Effector memory CD4-positive, alpha-beta T cell (primary cell): ENCODE results near the gene CD68.
"Not testable (repeated sequence)": the region's sequence is repeated elsewhere in the genome, so short reads cannot be mapped to it uniquely, and the experiment has no call there.

Source experiments
- DNase-seq, 3 donors: peaks; one replicate each; pipeline ENCODE4 v3.0.0-alpha.2; 2020
- H3K27ac ChIP-seq: 2 replicates; pipeline ENCODE4 v1.7.0; 2013; ENCODE audit warnings: mild to moderate bottlenecking, low read length, moderate library complexity; ENCODE audit not compliant: insufficient read depth, poor library complexity, severe bottlenecking
- H3K27me3 ChIP-seq: replicated peaks from 2 replicates; pipeline ENCODE4 v1.7.0; 2013; ENCODE audit warnings: mild to moderate bottlenecking, low read length; ENCODE audit not compliant: insufficient read depth, control insufficient read depth, poor library complexity, severe bottlenecking
- H3K36me3 ChIP-seq: 2 replicates; pipeline ENCODE4 v1.7.0; 2013; ENCODE audit warnings: mild to moderate bottlenecking, low read length, moderate library complexity; ENCODE audit not compliant: control insufficient read depth, insufficient read depth
- H3K4me1 ChIP-seq: 2 replicates; pipeline ENCODE4 v1.7.0; 2013; ENCODE audit warnings: low read length, mild to moderate bottlenecking; ENCODE audit not compliant: control insufficient read depth, insufficient read depth, poor library complexity, severe bottlenecking
- H3K4me3 ChIP-seq: 2 replicates; pipeline ENCODE4 v1.7.0; 2013; ENCODE audit warnings: low read length, low read depth, mild to moderate bottlenecking; ENCODE audit not compliant: insufficient read depth, poor library complexity, severe bottlenecking
- H3K9me3 ChIP-seq: 2 replicates; pipeline ENCODE4 v1.7.0; 2013; ENCODE audit warnings: mild to moderate bottlenecking, low read length, moderate library complexity; ENCODE audit not compliant: control insufficient read depth

The CD68 gene

GRCh38 chr17:7613769-7614424, 34.5 kb downstream of the CD68 start:
- Histone ChIP-seq H3K27me3 (no peaks in the 10 kb centered on the region), H3K9me3 (no peaks in the 10 kb centered on the region), H3K36me3 (peaks cover 4% of the 10 kb centered on the region), H3K4me3 (peak overlapping the region; percentile 71), H3K4me1 (peaks cover 17% of the 10 kb centered on the region), H3K27ac (peak overlapping the region; percentile 75)
- DNase-seq, result no peak

GRCh38 chr17:7614425-7615264, 35.2 kb downstream of the CD68 start, which contains the start of gene FXR2:
Gene FXR2, minus strand, starts transcription at chr17:7614897. Its CDS starts 365 bp downstream, at chr17:7614532.
- H3K27me3 ChIP-seq, result no peaks in the 10 kb centered on the region
- peak within 1 kb of the TSS; percentile 71 for H3K4me3 ChIP-seq
- peak; percentile 97 to 99 (median 98) for DNase-seq
- H3K36me3 ChIP-seq, result peaks cover 4% of the 10 kb centered on the region
- H3K27ac ChIP-seq, result peak within 1 kb of the TSS; percentile 75
- H3K9me3 ChIP-seq, result no peaks in the 10 kb centered on the region
- peaks cover 17% of the 10 kb centered on the region for H3K4me1 ChIP-seq

GRCh38 chr17:7615265-7615747, 35.9 kb downstream of the CD68 start:
- H3K4me1 ChIP-seq, result peaks cover 17% of the 10 kb centered on the region
- H3K36me3 ChIP-seq, result peaks cover 4% of the 10 kb centered on the region
- H3K4me3 ChIP-seq, result peak overlapping the region; percentile 70
- H3K27ac ChIP-seq, result peak overlapping the region; percentile 69
- no peaks in the 10 kb centered on the region for H3K27me3 ChIP-seq
- no peak for DNase-seq
- no peaks in the 10 kb centered on the region for H3K9me3 ChIP-seq

- H3K36me3 ChIP-seq, result no peaks in the 10 kb centered on the region
- H3K4me1 ChIP-seq, result peaks cover 7% of the 10 kb centered on the region
- no peaks in the 10 kb centered on the region for H3K27me3 ChIP-seq
- no peak overlapping the region for H3K27ac ChIP-seq
- no peak overlapping the region for H3K4me3 ChIP-seq
- H3K9me3 ChIP-seq, result no peaks in the 10 kb centered on the region
- no peak for DNase-seq
Measured at GRCh38 chr17:7618608-7619007, 39.2 kb downstream of the CD68 start.

GRCh38 chr17:7620835-7621234, 41.4 kb downstream of the CD68 start:
- Histone ChIP-seq H3K4me1 (no peaks in the 10 kb centered on the region), H3K27ac (no peak overlapping the region), H3K9me3 (no peaks in the 10 kb centered on the region), H3K4me3 (no peak overlapping the region), H3K27me3 (no peaks in the 10 kb centered on the region), H3K36me3 (no peaks in the 10 kb centered on the region)
- no peak for DNase-seq

GRCh38 chr17:7623661-7624060, 44.2 kb downstream of the CD68 start:
- peaks cover 11% of the 10 kb centered on the region for H3K4me1 ChIP-seq
- no peaks in the 10 kb centered on the region for H3K27me3 ChIP-seq
- no peak overlapping the region for H3K4me3 ChIP-seq
- H3K36me3 ChIP-seq, result no peaks in the 10 kb centered on the region
- DNase-seq, result no peak
- H3K9me3 ChIP-seq, result no peaks in the 10 kb centered on the region
- no peak overlapping the region for H3K27ac ChIP-seq

GRCh38 chr17:7625749-7626148, 46.3 kb downstream of the CD68 start:
- not testable (repeated sequence) for DNase-seq, H3K4me3 ChIP-seq, H3K27me3 ChIP-seq, H3K9me3 ChIP-seq, H3K36me3 ChIP-seq, H3K27ac ChIP-seq
- peaks cover 11% of the 10 kb centered on the region for H3K4me1 ChIP-seq

GRCh38 chr17:7626307-7626706, 46.9 kb downstream of the CD68 start:
- no peak overlapping the region for H3K4me3 ChIP-seq
- H3K27ac ChIP-seq, result no peak overlapping the region
- H3K4me1 ChIP-seq, result peaks cover 11% of the 10 kb centered on the region
- no peak for DNase-seq
- no peaks in the 10 kb centered on the region for H3K9me3 ChIP-seq
- H3K27me3 ChIP-seq, result no peaks in the 10 kb centered on the region
- no peaks in the 10 kb centered on the region for H3K36me3 ChIP-seq

GRCh38 chr17:7626956-7627249, 47.5 kb downstream of the CD68 start:
- H3K36me3 ChIP-seq, result no peaks in the 10 kb centered on the region
- peak overlapping the region; percentile 86 for H3K27ac ChIP-seq
- peak overlapping the region; percentile 80 for H3K4me3 ChIP-seq
- no peaks in the 10 kb centered on the region for H3K27me3 ChIP-seq
- DNase-seq, result no peak
- H3K9me3 ChIP-seq, result no peaks in the 10 kb centered on the region
- peaks cover 11% of the 10 kb centered on the region for H3K4me1 ChIP-seq
